Ishikawa (cell line): Measurements from ENCODE around the gene GMEB2.

Experiments
- CEBPB ChIP-seq: IDR thresholded peaks from 2 replicates; pipeline ENCODE4 v1.6.1; 2012
- CREB1 ChIP-seq: IDR thresholded peaks from 2 replicates; pipeline ENCODE4 v1.6.1; 2012; ENCODE audit warnings: low read depth
- EGR1 ChIP-seq: IDR thresholded peaks from 2 replicates; pipeline ENCODE4 v1.6.1; 2012
- EP300 ChIP-seq: IDR thresholded peaks from 2 replicates; pipeline ENCODE4 v1.6.1; 2012; ENCODE audit warnings: borderline replicate concordance
- FOXM1 ChIP-seq: IDR thresholded peaks from 2 replicates; pipeline ENCODE4 v1.6.1; 2012; ENCODE audit warnings: low read depth, borderline replicate concordance
- MAX ChIP-seq: IDR thresholded peaks from 2 replicates; pipeline ENCODE4 v1.6.1; 2012
- NFIC ChIP-seq: IDR thresholded peaks from 2 replicates; pipeline ENCODE4 v1.6.1; 2012
- RAD21 ChIP-seq: IDR thresholded peaks from 2 replicates; pipeline ENCODE4 v1.6.1; 2012; ENCODE audit warnings: low read depth
- REST ChIP-seq: IDR thresholded peaks from 2 replicates; pipeline ENCODE4 v1.6.1; 2012; ENCODE audit warnings: low read depth, mild to moderate bottlenecking
- TAF1 ChIP-seq: IDR thresholded peaks from 2 replicates; pipeline ENCODE4 v1.6.1; 2012; ENCODE audit warnings: low read depth, mild to moderate bottlenecking
- TCF12 ChIP-seq: IDR thresholded peaks from 2 replicates; pipeline ENCODE4 v1.6.1; 2012; ENCODE audit warnings: low read depth
- TEAD4 ChIP-seq: IDR thresholded peaks from 2 replicates; pipeline ENCODE4 v1.6.1; 2012
- USF1 ChIP-seq: IDR thresholded peaks from 2 replicates; pipeline ENCODE4 v1.6.1; 2012
- YY1 ChIP-seq: IDR thresholded peaks from 2 replicates; pipeline ENCODE4 v1.6.1; 2012; ENCODE audit warnings: low read depth
- ZBTB7A ChIP-seq: IDR thresholded peaks from 2 replicates; pipeline ENCODE4 v1.6.1; 2012; ENCODE audit warnings: low read depth

Gene GMEB2

GRCh38 chr20:63556873-63557478 is 69.9 kb downstream of the GMEB2 start:
- TF ChIP-seq MAX: no peak
- no peak for TF ChIP-seq EGR1
- TF ChIP-seq TAF1: no peak
- TF ChIP-seq FOXM1: no peak
- TF ChIP-seq RAD21: no peak
- no peak for TF ChIP-seq CREB1
- TF ChIP-seq USF1: no peak
- no peak for TF ChIP-seq TCF12
- TF ChIP-seq YY1: no peak
- TF ChIP-seq NFIC: no peak
- TF ChIP-seq ZBTB7A: no peak
- TF ChIP-seq REST: no peak
- TF ChIP-seq TEAD4: no peak

GRCh38 chr20:63555661-63556381 is 71.1 kb downstream of the GMEB2 start:
- TF ChIP-seq TAF1 (no peak), USF1 (no peak), YY1 (no peak), TEAD4 (no peak), RAD21 (no peak), MAX (no peak), FOXM1 (no peak), NFIC (no peak), EGR1 (no peak), CREB1 (no peak), CEBPB (no peak), REST (no peak), TCF12 (no peak)

- no peak for TF ChIP-seq NFIC
- TF ChIP-seq TAF1: no peak
- no peak for TF ChIP-seq CREB1
- no peak for TF ChIP-seq USF1
- no peak for TF ChIP-seq EGR1
- no peak for TF ChIP-seq EP300
- TF ChIP-seq YY1: no peak
- no peak for TF ChIP-seq MAX
- TF ChIP-seq CEBPB: no peak
- no peak for TF ChIP-seq FOXM1
- no peak for TF ChIP-seq ZBTB7A
- TF ChIP-seq TCF12: no peak
These were observed 72.3 kb downstream of the GMEB2 start for GRCh38 chr20:63554361-63555278.

- TF ChIP-seq MAX (no peak), ZBTB7A (peak; percentile 74; the same call in 1 of the 2 replicates), CREB1 (0 out of 2 replicates have a peak, but pooled peaks have one; percentile 18)
These were observed 73.0 kb downstream of the GMEB2 start, which contains the start of gene FNDC11 for GRCh38 chr20:63553933-63554290. Gene FNDC11, plus strand, starts transcription at chr20:63554159. Its CDS starts 1,505 bp downstream, at chr20:63555664.
